GM19023 (cell line): ENCODE data around the gene MEIOB.

Source experiments
- ATAC-seq: cut with Tn5 transposase; IDR thresholded peaks from one replicate; pipeline ENCODE4 v1.9.1; 2021; ENCODE audit warnings: mild to moderate bottlenecking, moderate library complexity; ENCODE audit not compliant: unreplicated experiment

MEIOB gene

GRCh38 chr16:1789643-1790045 lies 82.3 kb downstream of the MEIOB start:
- no peak for ATAC-seq

GRCh38 chr16:1788708-1789100 lies 83.3 kb downstream of the MEIOB start:
- ATAC-seq, result no peak

- no peak for ATAC-seq
Observed at GRCh38 chr16:1788095-1788707, 83.8 kb downstream of the MEIOB start.

GRCh38 chr16:1787322-1788094 lies 84.5 kb downstream of the MEIOB start:
- ATAC-seq, result no peak

- ATAC-seq, result no peak
Observed at GRCh38 chr16:1787056-1787321, 85.0 kb downstream of the MEIOB start.

GRCh38 chr16:1786242-1787055 lies 85.5 kb downstream of the MEIOB start:
- ATAC-seq, result no peak

- no peak for ATAC-seq
Observed at GRCh38 chr16:1785846-1786170, 86.2 kb downstream of the MEIOB start.

GRCh38 chr16:1784977-1785845 lies 86.8 kb downstream of the MEIOB start:
- ATAC-seq, result no peak
